Cardiac septum (tissue), 1 donor: ENCODE results near the gene RLF. TPM values are rescaled to one million over a fixed set of nuclear protein-coding genes. Genes with fewer than 3 reads are reported as not detected.

Experiments used
- DNase-seq: peaks from one replicate; pipeline ENCODE4 v3.0.0-alpha.2; 2020; ENCODE audit warnings: low spot score
- intact Hi-C: fragments of 100-400 bp; cut with DNase I; formaldehyde crosslinking; loops from one replicate; pipeline ENCODE4 v1.14.0; 2022
- long read RNA-seq: library from polyadenylated mRNA; unstranded; transcript quantifications from one replicate; pipeline ENCODE4 v2.0.0, GENCODE V29; 2021
- total RNA-seq: library from RNA; stranded (reverse); fragmentation: NEBNext Ultra II Directional; extraction: Animal tissue kit (Norgen Biotek cat#: 25700); gene quantifications from one replicate; pipeline ENCODE4 v1.2.1, GENCODE V29; 2021
- donor health status: DM: no; HTN: no; CAD: no.

RLF gene, protein sequence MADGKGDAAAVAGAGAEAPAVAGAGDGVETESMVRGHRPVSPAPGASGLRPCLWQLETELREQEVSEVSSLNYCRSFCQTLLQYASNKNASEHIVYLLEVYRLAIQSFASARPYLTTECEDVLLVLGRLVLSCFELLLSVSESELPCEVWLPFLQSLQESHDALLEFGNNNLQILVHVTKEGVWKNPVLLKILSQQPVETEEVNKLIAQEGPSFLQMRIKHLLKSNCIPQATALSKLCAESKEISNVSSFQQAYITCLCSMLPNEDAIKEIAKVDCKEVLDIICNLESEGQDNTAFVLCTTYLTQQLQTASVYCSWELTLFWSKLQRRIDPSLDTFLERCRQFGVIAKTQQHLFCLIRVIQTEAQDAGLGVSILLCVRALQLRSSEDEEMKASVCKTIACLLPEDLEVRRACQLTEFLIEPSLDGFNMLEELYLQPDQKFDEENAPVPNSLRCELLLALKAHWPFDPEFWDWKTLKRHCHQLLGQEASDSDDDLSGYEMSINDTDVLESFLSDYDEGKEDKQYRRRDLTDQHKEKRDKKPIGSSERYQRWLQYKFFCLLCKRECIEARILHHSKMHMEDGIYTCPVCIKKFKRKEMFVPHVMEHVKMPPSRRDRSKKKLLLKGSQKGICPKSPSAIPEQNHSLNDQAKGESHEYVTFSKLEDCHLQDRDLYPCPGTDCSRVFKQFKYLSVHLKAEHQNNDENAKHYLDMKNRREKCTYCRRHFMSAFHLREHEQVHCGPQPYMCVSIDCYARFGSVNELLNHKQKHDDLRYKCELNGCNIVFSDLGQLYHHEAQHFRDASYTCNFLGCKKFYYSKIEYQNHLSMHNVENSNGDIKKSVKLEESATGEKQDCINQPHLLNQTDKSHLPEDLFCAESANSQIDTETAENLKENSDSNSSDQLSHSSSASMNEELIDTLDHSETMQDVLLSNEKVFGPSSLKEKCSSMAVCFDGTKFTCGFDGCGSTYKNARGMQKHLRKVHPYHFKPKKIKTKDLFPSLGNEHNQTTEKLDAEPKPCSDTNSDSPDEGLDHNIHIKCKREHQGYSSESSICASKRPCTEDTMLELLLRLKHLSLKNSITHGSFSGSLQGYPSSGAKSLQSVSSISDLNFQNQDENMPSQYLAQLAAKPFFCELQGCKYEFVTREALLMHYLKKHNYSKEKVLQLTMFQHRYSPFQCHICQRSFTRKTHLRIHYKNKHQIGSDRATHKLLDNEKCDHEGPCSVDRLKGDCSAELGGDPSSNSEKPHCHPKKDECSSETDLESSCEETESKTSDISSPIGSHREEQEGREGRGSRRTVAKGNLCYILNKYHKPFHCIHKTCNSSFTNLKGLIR (N-terminal part only)
- 13.8 TPM for total RNA-seq
- long read RNA-seq, full-length matches to known transcripts = 13 of 23 reads
- long read RNA-seq, partial matches to known transcripts = 4 of 23 reads
- long read RNA-seq, other reads (novel, unspliced or antisense) = 6 of 23 reads

GRCh38 chr1:40161125-40161887 lies at the start of gene RLF:
RLF (plus strand) TSS chr1:40161387; CDS start chr1:40161400, 13 bp downstream.
- DNase-seq = peak; percentile 98
- intact Hi-C loops = loop anchor here (1.0 to 5.0 kb wide), 2 partner anchors 96 to 156 kb away; partner anchors contain the start of gene COL9A2

GRCh38 chr1:40114400-40114799 lies 46.8 kb upstream of the RLF start:
- intact Hi-C loops = no loop called here
- no peak for DNase-seq

DNA sequence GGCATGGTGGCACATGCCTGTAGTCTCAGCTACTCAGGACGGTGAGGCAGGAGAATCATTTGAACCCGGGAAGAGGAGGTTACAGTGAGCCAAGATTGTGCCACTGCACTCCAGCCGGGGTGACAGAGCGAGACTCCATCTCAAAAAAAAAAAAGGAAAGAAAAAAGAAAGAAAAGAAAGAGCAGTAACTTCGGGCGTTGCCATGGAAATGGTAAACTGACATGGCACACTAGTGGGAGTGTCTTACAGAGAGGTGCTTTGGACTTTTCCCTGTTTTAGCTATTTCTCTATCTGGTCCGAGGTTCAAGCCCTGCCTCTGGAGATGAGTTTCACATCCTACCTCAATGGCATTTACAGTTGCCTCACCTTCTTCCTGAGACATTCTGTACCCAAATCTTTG lies 41.1 kb upstream of the RLF start:
- DNase-seq = no peak
- intact Hi-C loops = no loop called here

GRCh38 chr1:40122855-40123254 lies 38.3 kb upstream of the RLF start:
- DNase-seq = no peak
- intact Hi-C loops = no loop called here

DNA sequence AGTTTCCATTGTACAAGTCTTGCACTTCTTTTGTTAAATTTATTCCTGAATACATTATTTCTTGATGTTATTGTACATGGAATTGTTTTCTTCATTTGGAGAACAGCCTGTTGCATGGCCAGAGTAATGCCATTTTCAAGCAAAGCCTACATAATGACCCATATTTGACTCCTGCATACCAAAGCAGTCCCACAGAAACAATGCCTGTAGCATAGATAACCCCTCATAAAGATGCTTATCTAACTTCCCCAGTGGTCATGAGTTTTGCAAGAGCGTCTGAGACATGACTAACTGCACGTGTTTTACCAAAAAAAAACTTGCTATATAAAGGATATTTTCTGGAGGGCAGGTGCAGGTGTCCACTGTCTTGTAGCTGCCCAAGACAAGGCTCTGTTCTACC lies 30.3 kb upstream of the RLF start:
- DNase-seq = no peak
- intact Hi-C loops = no loop called here

DNA sequence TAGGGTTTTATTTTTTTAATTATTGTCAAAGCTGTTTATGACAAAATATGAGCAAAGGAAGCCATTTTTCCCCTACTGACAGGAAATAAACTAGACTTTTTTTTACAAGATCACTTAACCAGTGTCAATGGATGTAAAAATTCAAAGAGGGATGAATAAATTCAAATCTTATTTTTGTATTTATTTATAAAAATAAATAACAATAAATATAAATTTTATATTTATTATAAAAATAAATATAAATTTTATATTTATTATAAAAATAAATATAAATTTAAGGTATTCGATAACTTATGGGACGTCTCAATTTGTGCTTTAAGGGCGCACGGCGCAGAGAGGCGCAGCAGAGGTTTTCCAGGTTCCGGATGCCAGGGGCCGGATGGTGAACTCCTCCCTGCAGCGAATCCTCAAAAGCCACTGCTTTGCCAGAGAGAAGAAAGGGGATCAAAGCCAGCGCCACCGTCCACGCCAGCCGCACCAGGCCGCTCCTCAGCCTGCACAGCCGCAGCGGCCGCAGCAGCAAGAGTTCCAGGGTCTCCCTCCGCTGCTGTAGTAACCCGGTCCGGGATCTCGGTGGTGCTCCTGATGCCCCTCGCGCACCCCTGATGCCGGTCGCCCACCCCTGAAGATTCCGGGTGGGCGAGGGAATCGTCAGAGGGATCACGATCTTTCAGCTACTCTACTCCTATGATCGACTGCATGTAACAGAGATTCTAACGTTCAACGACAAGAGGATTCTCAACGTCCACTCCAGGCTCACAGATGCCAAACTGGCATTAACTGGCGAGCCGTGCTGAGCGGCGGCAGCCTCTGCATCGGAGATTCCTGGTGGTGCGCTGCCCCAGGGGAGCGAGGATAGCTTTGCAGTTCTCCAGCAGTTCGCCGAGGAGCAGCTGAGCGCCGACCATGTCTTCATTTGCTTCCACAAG lies 28.5 kb upstream of the RLF start:
- intact Hi-C loops = no loop called here
- DNase-seq = no peak

- no peak for DNase-seq
- intact Hi-C loops = no loop called here
Measured at GRCh38 chr1:40133312-40133665, 27.9 kb upstream of the RLF start.

GRCh38 chr1:40133839-40134238 lies 27.3 kb upstream of the RLF start:
- no peak for DNase-seq
- intact Hi-C loops = no loop called here

DNA sequence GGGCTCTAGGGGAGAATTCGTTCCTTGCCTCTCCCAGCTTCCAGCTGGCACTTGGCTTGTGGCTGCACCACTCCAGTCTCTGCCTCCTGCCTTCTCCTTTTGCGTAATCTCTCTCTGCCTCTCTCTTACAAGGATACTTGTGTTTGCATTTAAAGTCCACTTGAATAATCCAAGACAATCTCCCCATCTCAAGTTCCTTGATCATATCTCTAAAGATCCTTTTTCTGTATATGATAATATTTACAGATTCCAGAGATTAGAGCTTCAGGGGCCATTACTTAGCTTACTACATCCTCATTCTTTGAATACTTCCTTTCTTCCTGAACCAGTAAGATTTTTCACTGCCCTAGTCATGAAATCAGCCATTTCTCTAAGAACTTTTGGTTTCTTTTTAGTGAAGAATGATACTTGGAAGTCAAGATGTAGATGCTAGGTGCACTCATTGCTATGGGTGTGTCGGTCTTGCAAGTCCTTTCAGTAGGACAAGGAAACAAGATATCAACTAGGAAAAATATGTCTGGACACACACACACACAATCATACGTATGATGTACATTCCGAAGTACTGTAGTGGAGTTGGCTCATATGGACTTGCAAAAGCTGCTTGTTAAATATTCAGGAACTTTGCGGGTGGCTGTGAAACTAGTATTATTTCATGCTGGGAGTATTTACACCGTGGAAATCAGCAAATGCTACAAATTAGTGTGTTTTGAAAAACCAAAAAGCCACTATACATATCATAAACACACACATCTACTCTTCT lies 20.8 kb upstream of the RLF start:
- no peak for DNase-seq
- intact Hi-C loops = loop anchor here (5.0 kb wide), 1 partner anchor 267 kb away; no protein-coding TSS in a partner anchor

GRCh38 chr1:40141878-40142535 lies 19.2 kb upstream of the RLF start:
- intact Hi-C loops = loop anchor here (5.0 kb wide), 1 partner anchor 265 kb away; no protein-coding TSS in a partner anchor
- no peak for DNase-seq

GRCh38 chr1:40143891-40144575 lies 17.2 kb upstream of the RLF start:
- DNase-seq = no peak
- intact Hi-C loops = loop anchor here (2.0 to 5.0 kb wide), 2 partner anchors 195 to 263 kb away; no protein-coding TSS in a partner anchor

DNA sequence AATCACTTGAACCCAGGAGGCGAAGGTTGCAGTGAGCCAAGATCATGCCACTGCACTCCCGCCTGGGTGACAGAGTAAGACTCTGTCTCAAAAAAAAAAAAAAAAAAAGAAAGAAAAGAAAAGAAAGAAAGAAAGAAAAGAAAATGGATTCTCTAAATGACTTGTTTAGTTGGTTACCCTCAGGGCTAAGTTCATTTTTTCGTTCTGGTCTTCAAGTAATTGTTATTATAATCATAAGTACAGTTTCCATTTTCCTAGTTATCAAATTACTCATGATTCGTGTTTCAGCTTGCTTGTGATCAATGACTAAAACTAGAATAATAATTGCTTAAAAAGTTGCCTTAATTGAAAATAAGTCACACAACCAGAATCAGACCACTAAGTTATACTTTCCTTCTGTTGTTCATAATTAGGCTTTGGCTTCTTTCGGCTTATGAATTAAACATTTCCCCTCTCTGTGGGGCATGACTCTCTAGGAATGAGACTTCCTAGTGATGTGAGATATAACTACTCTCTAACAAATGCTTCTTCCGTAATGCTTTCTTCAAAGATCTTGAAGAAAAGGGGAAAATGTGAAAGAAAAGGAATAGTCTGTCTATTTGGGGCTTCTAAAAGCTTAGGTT lies 9.6 kb upstream of the RLF start:
- intact Hi-C loops = no loop called here
- no peak for DNase-seq

DNA sequence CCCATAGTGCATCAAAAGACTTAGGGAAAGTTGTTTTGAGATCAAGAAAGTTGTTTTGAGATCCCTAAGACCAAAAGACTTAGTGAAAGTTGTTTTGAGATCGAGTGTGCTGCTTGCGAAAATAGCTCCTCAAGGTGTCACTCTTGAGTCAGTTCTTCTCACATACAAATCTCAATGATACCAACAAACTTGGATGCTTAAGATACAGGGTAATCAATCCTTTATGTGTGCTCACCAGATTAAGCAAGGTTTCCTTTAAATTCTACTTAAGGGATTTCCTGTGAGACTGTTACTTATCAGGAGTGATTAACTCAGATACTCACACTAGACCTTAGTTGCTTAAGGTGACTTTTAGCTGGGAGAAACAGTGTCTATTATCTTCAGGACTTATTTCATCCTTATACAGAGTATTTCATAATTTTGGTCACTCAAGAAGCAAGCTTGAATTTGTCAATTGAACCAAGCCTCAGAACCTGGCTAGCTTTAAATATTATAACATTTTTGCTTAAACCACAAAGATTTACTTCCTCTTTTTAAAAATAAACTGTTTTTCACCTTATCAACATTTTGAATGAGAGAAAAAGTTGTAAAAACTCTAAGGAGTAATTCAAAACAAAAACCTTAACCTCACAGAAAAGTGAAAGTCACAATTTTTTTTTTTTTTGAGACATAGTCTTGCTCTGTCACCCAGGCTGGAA lies 8.0 kb upstream of the RLF start:
- no peak for DNase-seq
- intact Hi-C loops = no loop called here

- DNase-seq = no peak
- intact Hi-C loops = no loop called here
Measured at GRCh38 chr1:40155135-40155534, 6.1 kb upstream of the RLF start.

DNA sequence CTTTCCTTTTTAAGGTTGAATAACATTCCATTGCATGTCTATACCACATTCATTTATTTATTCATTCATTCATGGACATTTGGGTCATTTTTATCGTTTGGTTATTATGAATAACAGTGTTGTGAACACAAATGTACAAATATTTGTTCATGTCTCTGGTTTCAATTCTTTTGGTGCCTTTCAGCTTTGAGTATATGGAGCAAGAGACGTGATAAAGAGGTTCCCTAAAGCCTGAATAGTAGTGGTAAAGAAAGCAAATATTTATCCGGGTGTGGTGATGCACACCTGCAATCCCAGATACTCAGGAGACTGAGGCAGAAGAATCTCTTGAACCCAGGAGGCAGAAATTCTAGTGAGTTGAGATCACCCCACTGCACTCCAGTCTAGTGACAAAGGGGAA lies 5.3 kb upstream of the RLF start:
- no peak for DNase-seq
- intact Hi-C loops = no loop called here
